GM18867 (cell line): ENCODE data around the gene DBNL.
"Not testable (repeated sequence)": the region's sequence is repeated elsewhere in the genome, so short reads cannot be mapped to it uniquely, and the experiment has no call there.

Source experiments
- ATAC-seq: cut with Tn5 transposase; IDR thresholded peaks from one replicate; pipeline ENCODE4 v1.9.1; 2021; ENCODE audit warnings: mild to moderate bottlenecking, moderate library complexity; ENCODE audit not compliant: unreplicated experiment

DBNL gene

DNA sequence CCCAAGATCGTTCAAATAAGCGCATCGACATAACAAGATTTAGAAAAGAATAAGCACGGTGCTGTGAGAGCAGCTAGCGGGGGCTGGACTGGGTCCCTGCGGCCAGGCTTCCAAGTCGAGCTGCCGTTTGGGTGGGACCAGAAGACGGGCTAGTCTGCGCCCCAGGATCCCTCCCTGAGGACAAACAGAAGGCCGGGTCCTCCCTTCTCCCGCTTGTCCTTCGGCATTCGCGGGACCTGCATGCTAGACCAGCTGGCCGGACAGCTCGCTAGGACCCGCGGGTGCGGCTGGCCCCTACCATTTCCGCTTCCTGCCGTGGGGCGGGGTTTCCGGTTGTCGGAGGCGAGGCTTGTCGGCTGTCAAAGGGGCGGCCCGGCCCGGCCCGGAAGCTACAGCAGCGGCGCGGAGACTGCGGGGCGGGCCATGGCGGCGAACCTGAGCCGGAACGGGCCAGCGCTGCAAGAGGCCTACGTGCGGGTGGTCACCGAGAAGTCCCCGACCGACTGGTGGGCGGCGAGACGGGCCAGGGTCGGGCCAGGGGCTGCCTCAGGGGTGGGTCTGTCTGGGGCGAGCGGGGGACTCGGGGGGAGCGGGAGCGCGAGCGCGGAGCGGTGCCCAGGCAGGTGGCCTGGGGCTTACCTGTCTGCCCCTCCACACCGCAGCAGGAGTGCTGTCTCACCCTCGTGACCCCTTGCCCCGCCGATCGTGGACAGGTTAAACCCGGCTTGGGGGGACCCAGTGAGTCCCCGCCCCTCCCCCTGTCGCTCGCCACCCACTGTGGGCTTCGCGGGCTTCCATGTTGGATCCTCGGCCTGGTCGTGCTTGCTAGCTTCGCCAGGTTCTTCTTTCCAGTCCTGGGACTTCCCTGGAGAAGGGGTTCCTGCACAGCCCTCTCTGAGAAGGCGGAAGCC lies at the start of gene DBNL:
TSS of gene DBNL (plus strand) at position 388 of the 911 bp plus-strand sequence. CDS start at position 424, 36 bp downstream.
- ATAC-seq = peak; percentile 70

DNA sequence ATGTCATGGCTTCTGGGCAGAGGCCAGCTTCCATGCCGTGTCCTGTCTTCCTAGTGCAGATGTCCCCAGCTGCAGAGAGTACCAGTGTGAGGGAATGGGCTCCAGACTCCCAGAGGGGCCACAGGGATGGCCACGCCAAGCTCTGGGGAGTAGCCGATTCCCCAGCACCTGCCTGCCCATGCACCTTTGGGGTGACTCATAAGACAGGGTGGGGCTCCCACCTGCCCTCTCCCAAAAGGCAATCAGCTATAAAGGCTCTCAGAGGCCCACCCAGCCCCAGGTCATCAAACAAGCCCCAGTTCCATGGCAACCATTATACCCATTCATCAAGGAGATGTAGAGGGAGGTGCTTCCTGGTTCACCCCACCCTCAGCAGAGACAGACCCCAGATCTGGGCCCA lies 47.0 kb upstream of the DBNL start, which contains the start of gene SPDYE1:
TSS of gene SPDYE1 (plus strand) at position 366 of the 400 bp plus-strand sequence. CDS start 2,053 bp downstream, outside the sequence.
- not testable (repeated sequence) for ATAC-seq

DNA sequence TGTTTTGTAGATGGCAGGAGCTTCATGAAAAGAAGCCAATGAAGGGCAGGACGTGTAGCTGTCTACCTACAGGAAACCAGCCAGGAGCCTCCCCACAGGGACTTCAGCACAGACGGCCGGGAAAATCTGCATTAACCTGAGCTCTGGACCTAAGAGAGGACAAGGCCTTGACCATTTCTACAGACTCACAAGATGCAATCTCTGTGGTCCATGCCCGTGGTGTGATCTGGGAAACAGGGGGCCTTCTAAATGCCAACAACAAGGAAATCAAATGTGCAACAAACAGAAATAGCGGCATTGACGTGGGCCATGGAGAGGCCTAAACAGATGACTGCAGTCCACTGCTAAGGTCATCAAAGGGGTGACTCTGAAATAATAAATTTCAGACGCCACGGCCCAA lies 32.4 kb upstream of the DBNL start:
- not testable (repeated sequence) for ATAC-seq

DNA sequence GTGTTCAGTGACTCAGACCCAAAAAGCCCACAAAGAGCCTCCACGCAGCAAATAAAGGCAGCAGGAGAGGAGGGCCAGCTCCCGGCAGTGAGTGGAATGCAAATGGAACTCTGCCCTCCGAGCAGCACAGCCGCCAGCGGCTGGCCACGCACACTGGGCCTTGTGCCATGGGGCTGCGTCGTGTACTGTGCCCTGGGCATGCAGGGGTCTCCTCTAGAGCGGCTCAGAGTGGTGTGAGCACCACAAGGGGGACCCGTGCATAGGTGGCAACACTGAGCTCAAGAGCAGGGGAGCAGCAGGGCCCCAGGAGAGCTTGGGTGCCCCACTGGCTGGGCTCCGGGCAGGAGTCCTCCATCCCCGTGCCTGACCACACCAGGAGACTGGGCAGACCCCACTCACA lies 29.4 kb upstream of the DBNL start:
- not testable (repeated sequence) for ATAC-seq

DNA sequence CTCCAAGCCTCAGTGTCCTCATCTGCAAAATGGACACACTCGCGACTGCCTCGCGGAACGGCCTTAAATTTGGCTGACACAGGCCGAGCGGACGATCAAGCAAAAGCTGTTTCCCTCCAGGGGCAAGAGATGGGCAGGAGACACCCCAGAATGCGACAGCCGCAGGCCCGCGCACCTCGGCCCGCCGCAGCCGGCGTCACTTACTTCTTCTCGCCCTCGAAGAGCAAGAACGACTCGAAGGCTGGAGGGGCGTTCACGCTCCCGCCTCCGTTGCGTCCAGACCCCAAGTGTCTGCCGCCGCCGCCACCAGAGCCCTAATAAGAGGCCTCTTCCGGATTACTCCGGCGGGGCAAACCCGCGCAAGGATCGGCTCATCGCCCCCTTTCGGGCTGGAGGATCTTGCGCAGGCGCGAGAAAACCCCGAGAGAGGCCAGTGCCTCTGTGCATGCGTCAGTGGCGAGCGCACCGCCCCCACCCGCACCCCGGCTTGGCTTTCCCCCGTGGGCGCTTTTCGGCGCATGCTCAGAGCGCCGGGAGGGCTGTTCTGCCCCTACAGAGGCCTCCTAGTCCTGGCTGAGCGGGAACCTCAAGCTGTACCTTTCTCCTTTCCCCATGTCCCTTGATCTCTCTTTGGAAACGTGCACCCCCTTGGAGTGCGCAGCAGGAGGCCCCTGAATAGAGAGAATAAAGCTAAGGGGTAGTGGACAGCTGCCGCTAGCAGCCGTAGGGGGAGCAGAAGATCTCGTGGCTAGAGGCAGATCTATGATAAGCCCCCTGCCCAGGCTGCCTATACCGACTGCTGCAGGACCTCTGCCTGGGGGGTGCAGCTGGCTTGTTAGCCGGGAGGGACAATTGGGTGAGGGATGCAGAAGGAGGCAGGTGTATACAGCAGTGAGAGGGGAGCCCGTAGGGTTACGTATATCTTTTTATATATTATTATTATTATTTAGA lies 25.4 kb upstream of the DBNL start:
- ATAC-seq = peak; percentile 95

DNA sequence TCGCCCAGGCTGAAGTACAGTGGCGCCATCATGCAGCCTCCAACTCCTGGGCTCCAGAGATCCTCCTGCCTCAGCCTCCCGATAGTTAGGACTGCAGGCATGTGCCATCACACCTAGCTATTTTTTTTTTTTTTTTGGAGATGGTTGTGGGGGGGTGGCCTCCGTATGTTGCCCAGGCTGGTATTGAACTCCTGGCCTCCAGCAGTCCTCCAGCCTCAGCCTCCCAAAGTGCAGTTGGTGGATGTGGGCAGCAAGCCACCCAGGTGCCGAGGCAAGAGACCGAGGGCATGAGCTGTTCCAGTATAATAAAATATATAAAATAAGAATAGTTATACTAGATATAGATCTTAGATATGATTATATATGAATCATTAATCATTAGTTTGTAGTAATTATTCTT lies 24.7 kb upstream of the DBNL start:
- not testable (repeated sequence) for ATAC-seq

DNA sequence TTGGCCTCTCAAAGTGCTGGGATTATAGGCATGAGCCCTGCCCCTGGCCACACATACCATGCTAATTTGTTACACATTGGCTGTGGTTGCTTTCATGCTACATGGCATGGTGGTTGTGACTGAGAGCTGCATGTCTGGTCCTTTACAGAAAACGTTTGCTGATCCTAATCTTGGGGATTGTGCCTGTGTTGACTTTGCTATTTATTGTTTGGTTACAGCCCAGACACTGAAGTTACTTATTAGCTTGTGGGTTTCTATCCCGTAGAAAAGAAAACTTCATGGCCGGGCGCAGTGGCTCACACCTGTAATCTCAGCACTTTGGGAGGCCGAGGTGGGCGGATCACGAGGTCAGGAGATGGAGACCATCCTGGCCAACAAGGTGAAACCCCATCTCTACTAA lies 22.4 kb upstream of the DBNL start:
- ATAC-seq = not testable (repeated sequence)

DNA sequence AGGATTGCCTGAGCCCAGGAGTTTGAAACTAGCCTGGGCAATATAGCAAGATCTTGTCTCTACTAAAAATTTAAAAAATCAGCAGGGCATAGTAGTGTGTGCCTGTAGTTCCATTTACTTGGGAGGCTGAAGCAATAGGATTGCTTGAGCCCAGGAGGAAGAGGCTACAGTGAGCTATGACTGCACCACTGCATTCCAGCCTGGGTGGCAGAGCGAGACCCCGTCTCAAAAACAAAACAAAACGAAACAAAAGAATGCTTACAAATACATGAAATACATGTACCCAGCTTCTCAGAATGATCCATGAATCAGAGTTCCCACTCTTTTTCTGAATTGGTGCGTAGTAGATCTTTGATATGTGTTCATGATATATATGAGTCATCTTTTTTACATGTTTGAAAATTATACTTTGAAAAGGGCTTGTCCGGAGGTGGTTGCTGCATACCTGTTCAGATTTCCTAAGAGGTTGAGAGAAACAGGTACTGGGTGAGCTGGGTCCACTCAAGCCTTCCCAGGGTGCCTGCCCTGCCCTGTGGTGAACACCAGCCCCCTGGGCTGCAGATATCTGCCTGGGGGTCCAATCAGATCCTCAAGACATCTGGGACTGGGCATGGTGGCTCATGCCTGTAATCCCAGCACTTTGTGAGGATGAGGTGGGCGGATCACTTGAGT lies 21.6 kb upstream of the DBNL start:
- not testable (repeated sequence) for ATAC-seq

DNA sequence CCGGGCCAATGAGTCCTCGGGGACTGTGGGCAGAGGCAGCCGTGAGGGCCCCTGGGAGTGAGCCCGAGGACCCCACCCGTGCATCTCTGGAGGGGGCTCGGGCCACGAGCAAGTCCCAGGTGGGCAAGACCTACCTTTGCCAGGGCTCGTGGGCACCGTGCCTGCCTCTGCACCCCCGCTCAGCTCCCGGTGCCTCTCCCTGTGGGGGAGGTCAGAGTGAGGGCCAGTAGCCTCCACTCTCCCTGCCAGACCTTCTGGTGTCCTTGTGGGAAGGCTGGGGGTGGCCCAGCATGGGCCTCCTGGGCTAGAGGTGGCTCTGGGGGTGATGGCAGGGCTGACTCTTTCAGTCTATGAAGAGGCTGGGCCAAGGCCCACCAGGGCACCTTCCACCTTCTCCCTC lies 15.1 kb upstream of the DBNL start:
- not testable (repeated sequence) for ATAC-seq

DNA sequence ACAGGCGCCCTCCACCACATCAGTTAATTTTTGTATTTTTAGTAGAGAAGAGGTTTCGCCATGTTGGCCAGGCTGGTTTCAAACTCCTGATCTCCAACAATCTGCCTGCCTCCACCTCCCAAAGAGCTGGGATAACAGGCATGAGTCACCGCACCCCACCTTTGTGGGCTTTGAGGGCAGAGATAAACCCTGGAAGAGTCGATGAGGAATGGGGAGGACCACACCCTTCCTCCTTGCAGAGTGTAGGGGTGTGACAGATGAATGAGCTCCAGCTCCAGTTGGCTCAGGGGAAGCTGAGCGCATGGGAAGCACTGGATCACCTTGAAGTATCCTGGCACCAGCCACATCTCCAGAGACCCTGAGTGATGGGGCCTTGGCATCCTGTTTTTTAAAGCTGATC lies 14.5 kb upstream of the DBNL start:
- not testable (repeated sequence) for ATAC-seq

DNA sequence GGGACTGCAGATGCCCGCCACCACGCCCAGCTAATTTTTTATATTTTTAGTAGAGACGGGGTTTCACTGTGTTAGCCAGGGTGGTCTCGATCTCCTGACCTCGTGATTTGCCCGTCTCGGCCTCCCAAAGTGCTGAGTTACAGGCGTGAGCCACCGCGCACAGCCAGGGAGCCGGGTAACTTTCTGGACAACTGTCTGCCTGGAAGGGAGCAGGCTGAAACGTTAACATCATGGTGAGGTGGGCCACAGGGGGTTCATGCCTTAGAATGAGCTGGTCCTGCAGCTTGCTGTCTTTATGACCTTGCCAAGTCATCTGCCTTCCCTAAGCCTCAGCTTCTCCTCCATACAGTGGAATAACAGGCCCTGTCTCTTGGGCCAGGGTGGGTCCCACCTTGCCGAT lies 13.2 kb upstream of the DBNL start:
- ATAC-seq = not testable (repeated sequence)

DNA sequence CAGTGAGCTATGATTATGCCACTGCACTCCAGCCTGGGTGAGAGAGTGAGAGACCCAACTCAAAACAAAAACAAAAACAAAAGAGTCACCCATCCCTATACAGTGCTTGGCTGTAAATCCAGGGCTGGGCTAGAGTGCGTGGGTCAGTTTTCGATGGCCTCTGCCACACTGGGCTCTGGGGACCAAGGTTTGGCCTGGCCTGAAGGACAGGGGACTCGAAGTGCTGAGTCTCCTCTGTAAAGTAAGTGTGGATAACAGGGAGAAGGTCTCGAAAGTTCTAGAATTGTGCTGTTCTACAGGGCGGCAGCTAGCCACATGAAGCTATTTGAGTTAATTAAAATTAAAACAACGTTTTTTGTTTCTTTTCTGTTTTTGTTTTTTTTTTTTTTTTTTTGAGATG lies 12.5 kb upstream of the DBNL start:
- not testable (repeated sequence) for ATAC-seq

DNA sequence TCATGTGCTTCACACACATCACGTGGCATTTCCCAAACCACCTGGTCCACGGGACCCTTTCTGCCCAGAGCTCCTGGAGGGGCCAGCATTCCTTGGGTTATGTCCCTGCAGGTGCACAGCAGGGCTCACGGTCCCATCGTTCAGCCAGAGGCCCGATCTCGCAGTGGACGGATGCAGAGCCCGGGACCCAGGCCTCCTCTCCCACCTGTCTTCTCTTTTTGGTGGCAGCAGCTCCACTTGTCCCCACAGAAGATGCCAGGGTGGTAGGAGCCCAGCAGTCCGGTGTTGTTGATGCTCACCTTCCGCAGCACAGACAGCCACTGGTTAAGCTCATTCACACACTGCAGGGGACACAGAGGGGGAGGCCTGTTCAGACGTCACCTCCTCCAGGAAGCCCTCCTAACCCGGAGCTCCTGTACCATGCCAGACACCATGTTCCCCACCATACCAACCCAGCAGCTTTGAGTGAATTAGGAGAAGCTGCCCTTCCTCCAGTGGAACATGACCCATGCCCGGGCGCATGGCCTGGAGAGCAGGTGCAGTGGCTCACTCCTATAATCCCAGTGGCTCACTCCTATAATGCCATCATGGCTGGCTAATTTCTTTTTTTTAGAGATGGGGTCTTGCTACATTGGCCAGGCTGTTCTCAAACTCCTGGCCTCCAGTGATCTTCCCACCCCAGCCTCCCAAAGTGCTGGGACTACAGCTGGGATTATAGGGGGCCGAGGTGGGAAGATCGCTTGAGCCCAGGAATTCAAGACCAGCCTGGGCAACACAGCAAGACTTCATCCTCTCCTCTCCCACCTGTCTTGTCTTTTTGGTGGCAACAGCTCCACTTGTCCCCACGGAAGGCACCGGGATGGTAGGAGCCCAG lies 10.3 kb upstream of the DBNL start:
- not testable (repeated sequence) for ATAC-seq

DNA sequence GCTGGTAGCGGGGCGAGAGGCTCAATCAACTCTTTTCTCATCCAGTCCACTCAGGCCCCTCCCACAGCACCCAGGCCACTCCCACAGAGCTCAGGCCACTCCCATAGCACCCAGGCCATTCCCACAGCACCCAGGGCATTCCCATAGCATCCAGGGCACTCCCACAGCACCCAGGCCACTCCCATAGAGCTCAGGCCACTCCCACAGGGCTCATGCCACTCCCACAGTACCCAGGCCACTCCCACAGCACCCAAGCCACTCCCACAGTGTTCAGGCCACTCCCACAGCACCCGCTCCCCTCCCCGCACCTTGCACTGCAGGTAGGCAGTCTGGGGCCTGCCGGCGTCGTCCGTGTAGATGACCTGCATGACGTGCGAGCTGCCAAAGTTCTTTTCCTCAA lies 8.1 kb upstream of the DBNL start:
- not testable (repeated sequence) for ATAC-seq

DNA sequence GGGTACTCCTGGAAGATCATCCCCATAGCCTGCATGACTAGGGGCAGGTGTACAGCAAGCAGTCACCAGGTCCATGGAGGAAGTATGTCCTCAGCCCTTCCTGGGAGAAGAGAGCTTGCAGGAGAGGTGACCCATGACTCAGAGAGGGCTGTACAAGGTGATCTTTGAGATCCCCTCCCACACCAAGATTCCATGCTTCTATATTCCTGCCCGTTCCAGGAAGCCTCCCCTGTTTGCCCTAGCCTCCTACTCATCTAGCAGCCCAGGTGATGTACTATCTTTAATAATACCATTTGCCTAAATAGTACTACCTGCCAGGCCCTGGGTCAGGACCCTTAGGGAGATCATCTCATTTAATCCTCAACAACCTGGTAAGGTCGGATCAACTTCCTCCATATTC lies 6.6 kb upstream of the DBNL start:
- not testable (repeated sequence) for ATAC-seq

DNA sequence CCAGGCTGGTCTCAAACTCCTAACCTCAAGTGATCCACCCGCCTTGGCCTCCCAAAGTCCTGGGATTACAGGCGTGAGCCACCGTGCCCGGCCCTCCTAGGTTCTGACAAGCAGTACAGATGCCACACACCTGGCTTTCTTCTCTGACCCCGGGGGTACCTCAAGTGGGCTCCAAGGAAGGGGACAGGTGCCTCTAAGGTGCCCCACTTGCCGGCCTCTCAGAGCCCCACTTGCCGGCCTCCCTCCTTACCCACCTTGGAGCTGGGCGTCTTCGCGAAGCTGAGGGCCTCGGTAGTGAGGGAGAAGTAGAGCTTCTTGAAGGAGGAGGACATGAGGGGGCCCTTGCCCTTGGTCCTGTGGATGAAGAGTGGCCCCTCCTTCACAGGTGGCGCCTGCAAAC lies 5.9 kb upstream of the DBNL start:
- ATAC-seq = not testable (repeated sequence)

DNA sequence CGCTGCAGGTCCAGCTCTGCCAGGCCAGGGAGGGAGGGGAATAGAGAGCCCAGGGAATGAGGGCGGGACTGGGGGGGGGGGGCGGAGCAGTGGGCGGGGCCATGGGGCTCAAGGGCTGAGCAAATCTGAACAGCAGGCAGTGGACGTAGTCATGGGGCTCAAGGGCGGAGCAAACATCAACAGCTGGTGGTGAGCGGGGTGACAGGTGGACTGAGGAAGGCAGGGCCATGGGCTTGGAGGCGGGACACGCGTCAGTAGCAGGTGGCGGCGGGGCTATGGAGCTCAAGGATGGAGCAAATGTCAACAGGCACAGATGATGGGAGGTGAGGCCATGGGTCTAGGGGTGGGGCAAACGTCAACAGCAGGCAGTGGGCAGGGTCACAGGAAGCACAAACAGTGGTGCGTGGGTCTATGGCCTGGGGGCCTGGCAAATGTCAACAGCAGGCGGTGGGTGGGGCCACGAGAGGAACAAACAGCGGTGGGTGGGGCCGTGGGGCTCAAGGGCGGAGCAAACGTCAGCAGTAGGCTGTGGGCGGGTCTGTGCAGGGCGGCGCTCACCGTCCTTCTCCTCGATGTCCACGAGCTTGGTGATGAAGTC lies 5.4 kb upstream of the DBNL start:
- peak; percentile 72 for ATAC-seq

DNA sequence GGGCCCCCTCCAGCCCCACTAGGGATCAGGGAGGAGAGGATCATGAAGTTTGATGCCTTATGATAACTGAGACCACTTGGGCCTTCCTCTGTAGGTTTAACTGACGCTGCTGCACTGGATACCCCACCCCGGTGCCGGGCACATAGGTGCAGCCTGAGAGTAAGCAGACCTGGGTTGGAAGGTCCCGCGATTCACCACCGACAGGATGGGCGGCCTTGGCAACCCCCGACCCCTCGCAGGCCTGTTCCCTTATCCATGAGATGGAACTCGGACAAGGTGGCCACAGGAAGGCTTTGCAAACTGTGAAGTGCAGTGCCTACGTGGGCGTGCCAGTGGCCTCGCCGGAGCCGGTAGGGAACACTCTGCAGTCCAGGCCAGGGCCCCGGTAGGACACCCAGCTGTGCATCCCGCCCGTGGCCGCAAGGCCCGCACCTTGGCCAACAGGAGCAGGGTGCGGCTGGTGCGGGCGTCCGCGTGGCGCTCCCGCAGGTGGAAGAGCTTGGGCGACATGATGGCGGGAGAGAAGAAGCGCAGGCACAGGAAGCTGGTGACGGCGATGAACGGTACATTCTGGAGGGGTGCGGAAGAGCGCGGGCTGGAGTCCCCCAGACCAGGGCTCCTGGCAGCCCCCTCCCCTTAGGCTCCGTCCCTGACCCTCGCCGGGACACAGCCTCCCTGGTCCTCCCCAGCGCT lies 4.6 kb upstream of the DBNL start:
- ATAC-seq = not testable (repeated sequence)

DNA sequence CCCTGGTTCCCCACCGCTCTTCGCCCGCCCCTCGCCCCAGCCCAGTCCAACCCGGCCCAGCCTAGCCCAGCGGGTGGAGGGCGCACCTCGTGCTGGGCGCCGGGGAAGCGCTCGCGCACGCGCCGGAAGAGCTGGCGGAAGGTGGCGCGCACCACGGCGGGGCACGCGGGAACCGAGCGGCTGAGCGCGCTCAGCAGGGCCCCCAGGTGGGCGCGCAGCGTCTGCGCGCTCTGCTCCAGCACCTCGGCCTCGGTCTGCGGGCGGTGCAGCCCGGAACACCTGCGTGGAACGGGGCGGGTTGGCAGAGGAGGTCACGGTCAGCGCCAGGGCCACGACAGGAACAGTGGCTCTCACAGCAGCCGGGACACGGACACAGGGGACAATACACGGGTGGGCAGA lies 4.0 kb upstream of the DBNL start:
- ATAC-seq = peak; percentile 47
